Fibroblast of skin of scalp (primary cell): Measurements from ENCODE around the gene PDE6C. TPM values are rescaled to one million over a fixed set of nuclear protein-coding genes. Genes with fewer than 3 reads are reported as not detected.

Source experiments
- DNase-seq: peaks from one replicate; pipeline ENCODE4 v3.0.0-alpha.2; 2013
- polyA plus RNA-seq, 2 experiments: library from polyadenylated mRNA; unstranded; fragments of 120-200 nt; gene quantifications; one replicate each; pipeline ENCODE4 v1.2.1, GENCODE V29; 2013; ENCODE audit not compliant: insufficient read length in 2 of 2

The PDE6C gene
- 0.08 TPM for polyA plus RNA-seq (2013, experiment 1 of 2; ENCODE audit: insufficient read length)
- polyA plus RNA-seq (2013, experiment 2 of 2; ENCODE audit: insufficient read length) = not detected

GRCh38 chr10:93612311-93612710 lies at the start of gene PDE6C:
PDE6C (plus strand) TSS chr10:93612537; CDS start chr10:93612726, 189 bp downstream.
- DNase-seq = no peak

GRCh38 chr10:93565446-93565845 lies 46.9 kb upstream of the PDE6C start:
- DNase-seq = no peak

GRCh38 chr10:93566435-93567276 lies 45.7 kb upstream of the PDE6C start, which contains the start of gene FFAR4:
FFAR4 (plus strand) TSS chr10:93566665; CDS start chr10:93566721, 56 bp downstream.
- DNase-seq = no peak

- no peak for DNase-seq
Observed at GRCh38 chr10:93567277-93568104, 44.8 kb upstream of the PDE6C start.

GRCh38 chr10:93568105-93568390 lies 44.3 kb upstream of the PDE6C start:
- DNase-seq = no peak

- DNase-seq = no peak
Observed at GRCh38 chr10:93570383-93570782, 42.0 kb upstream of the PDE6C start.

- DNase-seq = no peak
Observed at GRCh38 chr10:93572606-93573005, 39.7 kb upstream of the PDE6C start.

GRCh38 chr10:93573051-93573909 lies 39.1 kb upstream of the PDE6C start:
- no peak for DNase-seq

GRCh38 chr10:93573924-93574323 lies 38.4 kb upstream of the PDE6C start:
- no peak for DNase-seq

- DNase-seq = no peak
Observed at GRCh38 chr10:93576888-93577287, 35.4 kb upstream of the PDE6C start.

- no peak for DNase-seq
Observed at GRCh38 chr10:93577565-93577964, 34.8 kb upstream of the PDE6C start.

- DNase-seq = no peak
Observed at GRCh38 chr10:93579089-93579488, 33.2 kb upstream of the PDE6C start.

- DNase-seq = no peak
Observed at GRCh38 chr10:93579985-93580711, 32.2 kb upstream of the PDE6C start.

- DNase-seq = peak; percentile 66
Observed at GRCh38 chr10:93580828-93581227, 31.5 kb upstream of the PDE6C start.

GRCh38 chr10:93584445-93584844 lies 27.9 kb upstream of the PDE6C start:
- DNase-seq = no peak

GRCh38 chr10:93589648-93590562 lies 22.4 kb upstream of the PDE6C start:
- DNase-seq = no peak

GRCh38 chr10:93590638-93591037 lies 21.7 kb upstream of the PDE6C start:
- no peak for DNase-seq

GRCh38 chr10:93591065-93591808 lies 21.1 kb upstream of the PDE6C start:
- DNase-seq = no peak

- no peak for DNase-seq
Observed at GRCh38 chr10:93593254-93593653, 19.1 kb upstream of the PDE6C start.

GRCh38 chr10:93593749-93594148 lies 18.6 kb upstream of the PDE6C start:
- DNase-seq = no peak
